IPS-18c (cell line): ENCODE data around the gene CDK17.

Experiments
- H3K4me3 ChIP-seq: 2 replicates; pipeline ENCODE4 v1.7.0; 2013; ENCODE audit warnings: low read depth, mild to moderate bottlenecking, low read length, moderate library complexity; ENCODE audit not compliant: insufficient read depth
- H3K9me3 ChIP-seq: one replicate; pipeline ENCODE4 v1.6.1; 2013; ENCODE audit warnings: mild to moderate bottlenecking, low read length, moderate library complexity; ENCODE audit not compliant: control insufficient read depth, insufficient read depth

The CDK17 gene

DNA sequence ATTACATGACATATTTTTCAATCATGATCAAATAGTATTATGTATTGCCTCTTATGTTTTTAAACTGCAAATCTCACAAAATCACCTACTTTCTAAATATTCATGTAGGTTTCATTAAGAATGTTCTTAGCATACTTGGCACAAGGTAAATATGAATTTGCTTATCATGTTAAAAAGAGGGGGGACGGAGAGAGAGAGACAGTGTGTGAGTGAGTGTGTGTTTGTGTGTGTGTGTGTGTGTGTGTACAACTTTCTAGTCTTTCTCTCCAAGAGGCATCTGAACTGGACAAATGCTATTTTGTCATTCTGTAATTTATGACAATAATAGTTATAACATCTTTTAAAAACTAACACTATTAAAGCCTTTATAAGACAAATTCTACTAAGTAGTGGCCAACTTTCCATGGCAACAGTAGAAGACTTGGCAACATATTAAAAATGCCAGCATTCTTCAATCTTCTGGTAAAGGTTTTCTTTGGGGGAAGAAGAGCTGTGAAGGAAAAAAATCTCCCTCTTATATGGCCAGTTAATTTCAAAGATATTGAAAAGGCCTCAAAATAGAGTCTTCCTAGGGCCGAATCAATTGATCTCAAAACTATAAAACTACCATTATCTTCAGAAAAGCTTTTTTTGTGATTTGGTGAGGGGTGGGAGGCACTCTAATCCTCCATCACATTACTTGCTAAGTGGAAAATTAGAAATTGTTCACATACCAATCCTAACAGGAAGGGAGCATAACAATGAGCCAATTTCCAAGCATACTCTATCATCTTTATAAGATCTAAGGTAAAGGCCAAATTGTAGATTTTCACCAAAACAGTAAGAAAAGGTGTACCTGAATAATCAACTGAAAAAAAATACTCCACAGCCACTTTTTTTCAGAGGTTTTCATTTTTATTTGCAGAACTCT, 28.2 kb downstream of the CDK17 start:
- Histone ChIP-seq H3K4me3 (no peak overlapping the region), H3K9me3 (peaks cover 2% of the 10 kb centered on the region)

DNA sequence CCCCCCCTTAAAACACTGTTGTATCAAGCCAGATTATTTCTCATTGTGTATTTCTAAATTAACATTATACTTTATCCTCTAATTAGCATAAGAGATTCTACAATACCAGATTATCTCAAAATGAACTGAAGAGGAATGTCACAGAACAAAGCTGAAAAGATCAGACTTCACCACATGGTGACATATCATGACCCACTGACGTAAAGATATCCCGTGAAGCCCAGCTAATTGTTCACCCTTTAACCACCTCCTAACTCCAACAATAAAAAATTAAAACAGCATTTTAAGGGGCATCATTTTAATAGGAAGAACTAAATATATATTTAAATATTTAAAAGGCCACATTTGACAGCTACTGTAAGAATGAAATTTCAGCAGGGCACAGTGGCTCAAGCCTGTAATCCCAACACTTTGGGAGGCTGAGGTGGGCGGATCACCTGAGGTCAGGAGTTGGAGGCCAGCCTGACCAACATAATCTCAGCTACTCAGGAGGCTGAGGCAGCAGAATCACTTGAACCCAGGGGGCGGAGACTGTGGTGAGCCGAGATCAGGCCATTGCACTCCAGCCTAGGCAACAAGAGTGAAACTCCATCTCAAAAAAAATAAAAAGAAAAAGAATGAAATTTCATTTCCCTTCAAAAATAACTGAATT, 29.0 kb downstream of the CDK17 start:
- H3K4me3 ChIP-seq: no peak overlapping the region
- peaks cover 2% of the 10 kb centered on the region for H3K9me3 ChIP-seq

DNA sequence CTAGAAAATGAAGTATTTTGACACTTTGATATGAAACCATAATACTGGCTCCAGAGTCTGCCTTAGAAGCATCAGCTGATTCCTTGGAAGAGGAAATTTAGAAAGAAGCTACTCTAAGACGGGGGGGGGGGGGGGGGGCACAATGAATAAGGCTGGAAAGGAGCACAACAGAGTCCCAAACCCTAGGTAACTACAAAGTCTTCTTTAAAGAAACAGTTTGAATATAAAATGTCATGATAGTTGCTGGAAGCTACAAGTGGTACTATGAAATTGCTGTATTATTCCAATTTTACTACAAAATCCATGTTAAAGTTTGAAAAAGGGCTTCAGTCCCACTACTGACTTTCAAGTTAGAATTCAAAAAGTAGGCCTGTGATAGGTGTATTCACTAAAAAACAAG, 31.6 kb downstream of the CDK17 start:
- Histone ChIP-seq H3K4me3 (no peak overlapping the region), H3K9me3 (no peaks in the 10 kb centered on the region)

GRCh38 chr12:96368233-96368632, 32.0 kb downstream of the CDK17 start:
- H3K9me3 ChIP-seq: no peaks in the 10 kb centered on the region
- no peak overlapping the region for H3K4me3 ChIP-seq

DNA sequence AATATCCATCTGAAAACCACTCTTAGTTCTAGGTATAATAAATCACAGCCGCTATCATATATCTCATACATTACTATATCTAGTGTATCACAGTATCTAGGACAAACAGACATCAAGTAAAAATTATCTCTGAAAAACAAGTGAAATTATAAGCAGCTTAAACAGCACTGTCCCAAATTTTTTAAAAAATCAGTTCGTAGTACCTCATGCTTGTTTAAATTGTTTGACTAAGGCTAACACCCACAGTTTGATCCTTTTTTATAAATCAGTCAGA, 33.9 kb downstream of the CDK17 start:
- Histone ChIP-seq H3K4me3 (no peak overlapping the region), H3K9me3 (no peaks in the 10 kb centered on the region)

- Histone ChIP-seq H3K9me3 (no peaks in the 10 kb centered on the region), H3K4me3 (no peak overlapping the region)
Measured at GRCh38 chr12:96365604-96366380, 34.4 kb downstream of the CDK17 start.

- Histone ChIP-seq H3K9me3 (no peaks in the 10 kb centered on the region), H3K4me3 (no peak overlapping the region)
Measured at GRCh38 chr12:96364092-96364700, 36.0 kb downstream of the CDK17 start.

GRCh38 chr12:96361074-96361473, 39.2 kb downstream of the CDK17 start:
- H3K4me3 ChIP-seq: no peak overlapping the region
- H3K9me3 ChIP-seq: no peaks in the 10 kb centered on the region

DNA sequence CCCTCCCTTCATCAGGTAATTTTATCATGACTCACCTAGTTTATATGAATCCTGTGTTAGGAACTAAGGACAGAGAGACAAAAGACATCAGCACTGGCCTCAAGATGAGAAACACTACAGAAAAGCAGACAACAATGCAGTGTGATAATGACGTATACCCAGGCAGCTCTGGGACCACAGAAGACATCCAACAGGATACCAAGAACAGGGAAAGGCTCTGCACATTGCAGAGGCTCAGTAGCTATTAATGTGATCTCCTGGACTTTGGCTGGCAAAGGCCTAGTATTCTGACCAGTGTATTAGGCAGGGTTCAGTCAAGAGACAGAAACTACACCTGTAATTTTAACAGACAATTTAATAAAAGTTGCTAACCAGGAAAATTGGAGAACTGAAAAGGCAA, 39.7 kb downstream of the CDK17 start:
- Histone ChIP-seq H3K9me3 (no peaks in the 10 kb centered on the region), H3K4me3 (no peak overlapping the region)

GRCh38 chr12:96359328-96359727, 40.9 kb downstream of the CDK17 start:
- Histone ChIP-seq H3K4me3 (no peak overlapping the region), H3K9me3 (no peaks in the 10 kb centered on the region)

GRCh38 chr12:96356831-96357230, 43.4 kb downstream of the CDK17 start:
- H3K4me3 ChIP-seq: no peak overlapping the region
- H3K9me3 ChIP-seq: no peaks in the 10 kb centered on the region

- Histone ChIP-seq H3K9me3 (no peaks in the 10 kb centered on the region), H3K4me3 (no peak overlapping the region)
Measured at GRCh38 chr12:96354844-96355534, 45.2 kb downstream of the CDK17 start.

DNA sequence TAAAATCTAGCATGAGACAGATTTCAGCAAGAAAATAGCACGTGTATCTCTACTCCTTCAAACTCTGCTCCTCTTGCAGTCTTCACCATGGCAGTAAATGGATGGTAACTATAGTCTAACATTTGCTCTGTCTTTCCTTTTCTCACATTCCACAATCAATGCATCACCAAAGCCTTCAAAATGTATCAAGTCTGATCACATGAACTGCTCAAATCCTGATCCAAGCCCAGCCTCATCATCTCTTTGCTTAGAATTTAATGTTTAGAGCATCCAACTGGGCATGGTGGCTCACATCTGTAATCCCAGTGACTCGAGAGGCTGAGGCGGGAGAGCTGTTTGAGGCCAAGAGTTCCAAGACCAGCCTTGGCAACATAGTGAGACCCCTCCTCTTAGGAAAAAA, 45.9 kb downstream of the CDK17 start:
- H3K4me3 ChIP-seq: no peak overlapping the region
- no peaks in the 10 kb centered on the region for H3K9me3 ChIP-seq

GRCh38 chr12:96352161-96352835, 47.9 kb downstream of the CDK17 start:
- H3K9me3 ChIP-seq: no peaks in the 10 kb centered on the region
- no peak overlapping the region for H3K4me3 ChIP-seq

GRCh38 chr12:96350982-96351381, 49.3 kb downstream of the CDK17 start:
- no peak overlapping the region for H3K4me3 ChIP-seq

DNA sequence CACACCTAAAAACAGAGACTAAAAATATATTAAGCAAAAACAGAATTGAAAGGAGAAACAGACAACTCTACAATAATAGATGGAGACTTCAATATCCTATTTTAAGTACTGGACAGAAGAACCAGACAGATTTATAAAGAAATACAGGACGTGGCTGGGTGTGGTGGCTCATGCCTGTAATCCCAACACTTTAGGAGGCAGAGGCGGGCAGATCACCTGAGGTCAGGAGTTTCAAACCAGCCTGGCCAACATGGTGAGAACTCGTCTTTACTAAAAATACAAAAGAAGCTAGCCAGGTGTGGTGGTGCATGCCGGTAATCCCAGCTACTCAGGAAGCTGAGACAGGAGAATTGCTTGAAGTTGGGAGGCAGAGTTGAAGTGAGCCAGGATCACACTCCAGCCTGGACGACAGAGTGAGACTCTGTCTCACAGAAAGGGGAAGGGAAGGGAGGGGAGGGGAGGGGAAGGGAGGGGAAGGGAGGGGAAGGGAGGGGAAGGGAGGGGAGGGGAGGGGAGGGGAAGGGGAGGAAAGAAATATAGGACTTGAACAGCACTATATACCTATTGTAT, 53.0 kb downstream of the CDK17 start:
- H3K4me3 ChIP-seq: no peak overlapping the region

More at GRCh38 chr12:96350982-96351381, 49.3 kb downstream of the CDK17 start:
- no peaks in the 10 kb centered on the region for H3K9me3 ChIP-seq

More for the DNA sequence above, 53.0 kb downstream of the CDK17 start:
- no peaks in the 10 kb centered on the region for H3K9me3 ChIP-seq
